Measurements from ENCODE around the gene TALDO1.

DNA sequence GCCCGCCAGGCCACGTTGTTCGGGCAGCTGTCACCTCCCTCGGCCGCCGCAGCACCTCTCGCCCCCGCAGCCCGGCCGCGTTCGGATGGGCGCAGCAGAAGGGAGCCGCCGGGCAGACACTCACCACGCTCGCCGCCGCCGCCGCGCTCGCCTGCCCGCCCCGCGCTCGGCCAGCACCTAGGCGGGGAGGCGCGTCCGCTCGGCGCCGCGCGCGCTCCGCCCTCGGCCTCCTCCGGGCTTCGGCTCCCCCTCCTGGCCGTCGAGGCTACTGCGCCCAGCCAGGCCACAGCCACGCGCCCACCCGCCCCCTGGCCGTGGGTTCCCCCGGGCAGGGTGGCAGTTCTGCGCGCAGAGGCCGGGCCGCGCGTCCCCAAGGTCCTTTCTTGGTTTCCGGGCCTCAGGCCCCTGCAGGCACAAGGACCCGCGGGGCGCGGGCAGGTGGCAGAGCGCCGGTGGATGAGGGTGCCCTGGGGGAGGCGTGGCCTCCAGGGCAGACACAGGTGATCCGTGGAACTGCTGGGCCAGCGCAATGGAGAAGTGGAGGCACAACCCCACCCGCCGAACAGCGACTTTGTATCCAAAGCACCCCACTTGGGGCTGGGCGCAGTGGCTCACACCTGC, 50.9 kb downstream of the TALDO1 start, which contains the start of gene SLC25A22:
- TF ChIP-seq POLR2A (IDR thresholded peaks at IDR 0.05) (peak in 1 of 2 donors; percentile 25), EP300 (IDR thresholded peaks at IDR 0.05) (no peak)
- TF ChIP-seq, protein P1, sequence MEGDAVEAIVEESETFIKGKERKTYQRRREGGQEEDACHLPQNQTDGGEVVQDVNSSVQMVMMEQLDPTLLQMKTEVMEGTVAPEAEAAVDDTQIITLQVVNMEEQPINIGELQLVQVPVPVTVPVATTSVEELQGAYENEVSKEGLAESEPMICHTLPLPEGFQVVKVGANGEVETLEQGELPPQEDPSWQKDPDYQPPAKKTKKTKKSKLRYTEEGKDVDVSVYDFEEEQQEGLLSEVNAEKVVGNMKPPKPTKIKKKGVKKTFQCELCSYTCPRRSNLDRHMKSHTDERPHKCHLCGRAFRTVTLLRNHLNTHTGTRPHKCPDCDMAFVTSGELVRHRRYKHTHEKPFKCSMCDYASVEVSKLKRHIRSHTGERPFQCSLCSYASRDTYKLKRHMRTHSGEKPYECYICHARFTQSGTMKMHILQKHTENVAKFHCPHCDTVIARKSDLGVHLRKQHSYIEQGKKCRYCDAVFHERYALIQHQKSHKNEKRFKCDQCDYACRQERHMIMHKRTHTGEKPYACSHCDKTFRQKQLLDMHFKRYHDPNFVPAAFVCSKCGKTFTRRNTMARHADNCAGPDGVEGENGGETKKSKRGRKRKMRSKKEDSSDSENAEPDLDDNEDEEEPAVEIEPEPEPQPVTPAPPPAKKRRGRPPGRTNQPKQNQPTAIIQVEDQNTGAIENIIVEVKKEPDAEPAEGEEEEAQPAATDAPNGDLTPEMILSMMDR (IDR thresholded peaks at IDR 0.05), result peak; percentile 82 to 97 (median 97)
